ENCODE measurements around the gene PIEZO2.

PIEZO2 gene

DNA sequence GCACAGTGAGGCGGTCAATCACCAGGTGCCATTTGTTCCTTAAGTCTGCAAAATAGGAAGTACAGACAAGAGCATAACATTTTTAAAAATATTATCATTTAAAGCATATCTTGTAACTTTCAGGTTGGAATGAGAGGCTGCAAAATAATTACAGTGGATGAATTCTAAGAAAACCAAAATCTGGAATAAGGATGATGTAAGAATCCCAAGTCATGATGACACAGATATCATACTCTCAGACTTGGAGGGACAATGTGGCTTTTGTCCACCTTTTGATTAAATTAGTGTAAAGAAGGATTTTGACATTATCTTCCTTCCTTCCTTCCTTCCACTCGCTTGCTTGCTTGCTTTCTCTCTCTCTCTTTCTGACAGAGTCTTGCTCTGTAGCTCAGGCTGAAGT is 379.1 kb downstream of the PIEZO2 start:
- no peaks in the 10 kb centered on the region for H4K20me1 ChIP-seq (ENCODE audit: insufficient read depth, low read length)
- H3K9ac ChIP-seq (ENCODE audit: low read length): no peak overlapping the region
- H3K9me2 ChIP-seq (ENCODE audit: low read depth, low read length): no peaks in the 10 kb centered on the region
- H3K4me3 ChIP-seq (ENCODE audit: low read depth, low read length, poor library complexity, severe bottlenecking): no peak overlapping the region
- no peaks in the 10 kb centered on the region for H3K36me3 ChIP-seq (ENCODE audit: insufficient read depth, low read length)
- H3F3A ChIP-seq (ENCODE audit: insufficient read depth, low read length): no peaks in the 10 kb centered on the region
- H3K79me2 ChIP-seq (ENCODE audit: insufficient read depth, low read length): no peaks in the 10 kb centered on the region
- no peaks in the 10 kb centered on the region for H3K4me1 ChIP-seq (ENCODE audit: insufficient read depth, low read length, severe bottlenecking)
- H3K27ac ChIP-seq (ENCODE audit: low read depth, low read length, poor library complexity, severe bottlenecking): no peak overlapping the region
- no peak overlapping the region for H3K4me2 ChIP-seq (ENCODE audit: low read length)
- no peaks in the 10 kb centered on the region for H3K27me3 ChIP-seq (ENCODE audit: insufficient read depth, low read length)
- TF ChIP-seq EZH2 (IDR thresholded peaks at IDR 0.05; ENCODE audit: borderline replicate concordance, low read length) (no peak), CTCF (IDR thresholded peaks at IDR 0.05; ENCODE audit: low read length) (no peak)
- H2AFZ ChIP-seq (ENCODE audit: low read length): no peak overlapping the region
- H3K9me3 ChIP-seq (ENCODE audit: low read length): no peaks in the 10 kb centered on the region

- Histone ChIP-seq H2AFZ (ENCODE audit: low read length) (no peak overlapping the region), H3K27ac (ENCODE audit: low read depth, low read length, poor library complexity, severe bottlenecking) (no peak overlapping the region), H3K9me2 (ENCODE audit: low read depth, low read length) (no peaks in the 10 kb centered on the region), H3K4me1 (ENCODE audit: insufficient read depth, low read length, severe bottlenecking) (no peaks in the 10 kb centered on the region), H3K4me2 (ENCODE audit: low read length) (no peak overlapping the region), H3K79me2 (ENCODE audit: insufficient read depth, low read length) (no peaks in the 10 kb centered on the region), H3K9me3 (ENCODE audit: low read length) (no peaks in the 10 kb centered on the region), H3K4me3 (ENCODE audit: low read depth, low read length, poor library complexity, severe bottlenecking) (no peak overlapping the region), H3K9ac (ENCODE audit: low read length) (no peak overlapping the region), H3K36me3 (ENCODE audit: insufficient read depth, low read length) (no peaks in the 10 kb centered on the region), H3F3A (ENCODE audit: insufficient read depth, low read length) (no peaks in the 10 kb centered on the region), H3K27me3 (ENCODE audit: insufficient read depth, low read length) (no peaks in the 10 kb centered on the region), H4K20me1 (ENCODE audit: insufficient read depth, low read length) (no peaks in the 10 kb centered on the region)
- no peak for TF ChIP-seq EZH2 (IDR thresholded peaks at IDR 0.05; ENCODE audit: borderline replicate concordance, low read length)
- TF ChIP-seq CTCF (IDR thresholded peaks at IDR 0.05; ENCODE audit: low read length): no peak
These were observed 381.1 kb downstream of the PIEZO2 start for GRCh38 chr18:10768221-10768620.

- no peak overlapping the region for H3K4me3 ChIP-seq (ENCODE audit: low read depth, low read length, poor library complexity, severe bottlenecking)
- H3F3A ChIP-seq (ENCODE audit: insufficient read depth, low read length): no peaks in the 10 kb centered on the region
- no peak overlapping the region for H2AFZ ChIP-seq (ENCODE audit: low read length)
- H3K4me1 ChIP-seq (ENCODE audit: insufficient read depth, low read length, severe bottlenecking): no peaks in the 10 kb centered on the region
- H3K9ac ChIP-seq (ENCODE audit: low read length): no peak overlapping the region
- no peaks in the 10 kb centered on the region for H3K9me3 ChIP-seq (ENCODE audit: low read length)
- no peak overlapping the region for H3K27ac ChIP-seq (ENCODE audit: low read depth, low read length, poor library complexity, severe bottlenecking)
- H3K79me2 ChIP-seq (ENCODE audit: insufficient read depth, low read length): no peaks in the 10 kb centered on the region
- H3K9me2 ChIP-seq (ENCODE audit: low read depth, low read length): no peaks in the 10 kb centered on the region
- H3K27me3 ChIP-seq (ENCODE audit: insufficient read depth, low read length): no peaks in the 10 kb centered on the region
- no peaks in the 10 kb centered on the region for H3K36me3 ChIP-seq (ENCODE audit: insufficient read depth, low read length)
- no peaks in the 10 kb centered on the region for H4K20me1 ChIP-seq (ENCODE audit: insufficient read depth, low read length)
- TF ChIP-seq CTCF (IDR thresholded peaks at IDR 0.05; ENCODE audit: low read length) (no peak), EZH2 (IDR thresholded peaks at IDR 0.05; ENCODE audit: borderline replicate concordance, low read length) (no peak)
- H3K4me2 ChIP-seq (ENCODE audit: low read length): no peak overlapping the region
These were observed 381.7 kb downstream of the PIEZO2 start for GRCh38 chr18:10767658-10768057.

Data from OCI-LY1 (cell line).